K562 (cell line): ENCODE results near the gene CNOT11.

Source experiments
- CTCF ChIP-seq, 3 experiments: IDR thresholded peaks in 2 of 3; conservative IDR thresholded peaks in 1 of 3; 2 replicates each; pipeline ENCODE4 v1.5.1; 2011 to 2012; ENCODE audit warnings: low read length in 3 of 3, mild to moderate bottlenecking in 3 of 3, control low read depth in 2 of 3, improper control_type of control experiment in 1 of 3, inconsistent platforms in 1 of 3, low read depth in 1 of 3, mixed read lengths in 1 of 3, moderate library complexity in 1 of 3; ENCODE audit not compliant: insufficient read depth in 2 of 3
- FOXJ3 ChIP-seq: sonication (generic); formaldehyde crosslinking; IDR thresholded peaks from 2 replicates; pipeline ENCODE4 v1.4.0; 2020; ENCODE audit warnings: mild to moderate bottlenecking, missing genetic modification reagents
- RFX5 ChIP-seq: IDR thresholded peaks from 2 replicates; pipeline ENCODE4 v1.6.1; 2011; ENCODE audit warnings: low read depth, mild to moderate bottlenecking, improper control_type of control experiment, low read length
- SIN3A ChIP-seq, 2 experiments: fragments of 150-350 bp in 1 of 2; IDR thresholded peaks; 2 replicates each; pipeline ENCODE4 v1.6.1; 2011 to 2016; ENCODE audit warnings: borderline replicate concordance in 2 of 2, low read depth in 2 of 2, low read length in 2 of 2, mild to moderate bottlenecking in 2 of 2, moderate library complexity in 2 of 2; ENCODE audit not compliant: control insufficient read depth in 1 of 2
- TFAM ChIP-seq: fragments of 250-450 bp; sonication (Bioruptor Pico); conservative IDR thresholded peaks from 2 replicates; pipeline ENCODE4 v1.5.0; 2021; ENCODE audit warnings: mild to moderate bottlenecking, moderate library complexity
- TF ChIP-seq, protein P1 (sequence below): fragments of 450-650 bp; conservative IDR thresholded peaks from 2 replicates; pipeline ENCODE4 v1.6.1; 2016; ENCODE audit warnings: missing genetic modification characterization, low read depth, mild to moderate bottlenecking, missing compliant biosample characterization, moderate library complexity

- TF ChIP-seq SIN3A (IDR thresholded peaks at IDR 0.05; ENCODE audit: borderline replicate concordance in 2 of 2, control insufficient read depth in 1 of 2, low read depth in 2 of 2, low read length in 2 of 2) (no peak), CTCF (IDR thresholded peaks at IDR 0.05 in 2 of 3, conservative IDR thresholded peaks at IDR 0.05 in 1 of 3; ENCODE audit: insufficient read depth in 2 of 3, low read depth in 1 of 3, low read length in 3 of 3) (no peak), TFAM (no peak), FOXJ3 (CRISPR knock-in tag) (no peak), RFX5 (no peak)
- TF ChIP-seq, protein P1, sequence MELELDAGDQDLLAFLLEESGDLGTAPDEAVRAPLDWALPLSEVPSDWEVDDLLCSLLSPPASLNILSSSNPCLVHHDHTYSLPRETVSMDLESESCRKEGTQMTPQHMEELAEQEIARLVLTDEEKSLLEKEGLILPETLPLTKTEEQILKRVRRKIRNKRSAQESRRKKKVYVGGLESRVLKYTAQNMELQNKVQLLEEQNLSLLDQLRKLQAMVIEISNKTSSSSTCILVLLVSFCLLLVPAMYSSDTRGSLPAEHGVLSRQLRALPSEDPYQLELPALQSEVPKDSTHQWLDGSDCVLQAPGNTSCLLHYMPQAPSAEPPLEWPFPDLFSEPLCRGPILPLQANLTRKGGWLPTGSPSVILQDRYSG, result no peak
Observed at GRCh38 chr2:101295895-101296294, 43.2 kb downstream of the CNOT11 start.
